SKM-1 (cell line): ENCODE data around the gene PCDHB9.
"Not testable (repeated sequence)": the region's sequence is repeated elsewhere in the genome, so short reads cannot be mapped to it uniquely, and the experiment has no call there.

ENCODE experiments used
- DNase-seq: peaks from one replicate; lab custom pipeline; 2025; ENCODE audit not compliant: unreplicated experiment; lab: John Stamatoyannopoulos, UW

Gene PCDHB9

GRCh38 chr5:141186897-141187512, at the start of gene PCDHB9:
TSS of gene PCDHB9 (plus strand) at chr5:141187161. CDS start at chr5:141187319, 158 bp downstream.
- no peak for DNase-seq

GRCh38 chr5:141137346-141137745, 49.6 kb upstream of the PCDHB9 start:
- DNase-seq: not testable (repeated sequence)

- no peak for DNase-seq
Observed at GRCh38 chr5:141149812-141150211, 37.1 kb upstream of the PCDHB9 start, which contains the start of gene PCDHB6. TSS of gene PCDHB6 (plus strand) at chr5:141150057. CDS start at chr5:141150258, 201 bp downstream.

GRCh38 chr5:141150224-141150992, 36.6 kb upstream of the PCDHB9 start:
- no peak for DNase-seq

- DNase-seq: no peak
Observed at GRCh38 chr5:141150993-141151325, 36.0 kb upstream of the PCDHB9 start.

- not testable (repeated sequence) for DNase-seq
Observed at GRCh38 chr5:141151632-141152031, 35.3 kb upstream of the PCDHB9 start.

GRCh38 chr5:141152096-141152495, 34.9 kb upstream of the PCDHB9 start:
- not testable (repeated sequence) for DNase-seq

- DNase-seq: no peak
Observed at GRCh38 chr5:141155540-141156374, 31.2 kb upstream of the PCDHB9 start.

GRCh38 chr5:141157356-141157755, 29.6 kb upstream of the PCDHB9 start:
- not testable (repeated sequence) for DNase-seq

- not testable (repeated sequence) for DNase-seq
Observed at GRCh38 chr5:141157901-141158300, 29.1 kb upstream of the PCDHB9 start.

- no peak for DNase-seq
Observed at GRCh38 chr5:141172381-141173204, 14.4 kb upstream of the PCDHB9 start, which contains the start of gene PCDHB7. TSS of gene PCDHB7 (plus strand) at chr5:141172644. CDS start at chr5:141172836, 192 bp downstream.

- not testable (repeated sequence) for DNase-seq
Observed at GRCh38 chr5:141174291-141175104, 12.5 kb upstream of the PCDHB9 start.

GRCh38 chr5:141175933-141176332, 11.0 kb upstream of the PCDHB9 start:
- DNase-seq: no peak

GRCh38 chr5:141177577-141178191, 9.3 kb upstream of the PCDHB9 start, which contains the start of gene PCDHB8:
TSS of gene PCDHB8 (plus strand) at chr5:141177790. CDS start at chr5:141178035, 245 bp downstream.
- not testable (repeated sequence) for DNase-seq

- not testable (repeated sequence) for DNase-seq
Observed at GRCh38 chr5:141179371-141179770, 7.6 kb upstream of the PCDHB9 start.

- DNase-seq: not testable (repeated sequence)
Observed at GRCh38 chr5:141179876-141180275, 7.1 kb upstream of the PCDHB9 start.

- no peak for DNase-seq
Observed at GRCh38 chr5:141180313-141180712, 6.6 kb upstream of the PCDHB9 start.

- no peak for DNase-seq
Observed at GRCh38 chr5:141182248-141182647, 4.7 kb upstream of the PCDHB9 start, which contains the start of gene PCDHB16. TSS of gene PCDHB16 (plus strand) at chr5:141182387. CDS start at chr5:141182560, 173 bp downstream.
